Measurements from ENCODE around the gene HIGD2A. TPM values are rescaled to one million over a fixed set of nuclear protein-coding genes. Genes with fewer than 3 reads are reported as not detected.

HIGD2A gene
- total RNA-seq, 4 donors from 2014 or later = 4.6 to 74.5 (median 26.7) TPM

DNA sequence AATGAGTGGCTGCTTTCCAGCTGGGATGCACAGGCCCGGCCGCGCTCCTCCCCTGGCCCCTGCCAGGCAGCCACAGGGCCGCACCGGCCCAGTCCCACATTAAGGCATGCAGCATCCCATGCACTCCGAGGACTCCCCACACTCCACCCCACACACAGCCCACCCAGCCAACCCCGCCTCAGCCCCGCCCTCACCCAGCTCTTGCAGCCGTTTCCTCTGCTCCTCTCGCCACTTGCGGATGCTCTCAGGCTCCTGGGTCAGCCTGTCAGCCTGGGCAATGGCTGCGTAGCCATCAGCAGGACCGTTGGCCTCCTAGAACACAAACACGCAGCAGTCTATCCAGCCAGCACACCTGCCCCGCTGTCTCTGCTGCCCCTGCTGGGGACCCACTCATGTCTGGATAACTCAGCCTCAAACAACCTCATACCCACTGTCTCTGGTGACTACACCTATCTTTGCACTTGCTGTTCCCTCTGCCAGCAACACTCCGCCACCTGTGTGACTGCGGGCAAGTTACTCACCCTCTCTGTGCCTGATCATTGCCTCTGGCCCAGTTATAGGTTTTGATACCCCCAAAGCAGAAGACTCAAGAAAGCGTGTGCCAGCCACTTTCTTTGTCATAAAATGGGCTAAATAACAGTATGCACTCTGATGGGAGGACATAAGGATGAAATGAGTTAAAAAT, 9.3 kb downstream of the HIGD2A start:
- no peak overlapping the region for H3K27ac ChIP-seq
- H3K27me3 ChIP-seq = no peaks in the 10 kb centered on the region
- no peaks in the 10 kb centered on the region for H3K9me3 ChIP-seq
- H3K36me3 ChIP-seq = no peaks in the 10 kb centered on the region
- DNase-seq = no peak
- no peak overlapping the region for H3K4me3 ChIP-seq
- H3K4me1 ChIP-seq = no peaks in the 10 kb centered on the region
- TF ChIP-seq, protein P1, sequence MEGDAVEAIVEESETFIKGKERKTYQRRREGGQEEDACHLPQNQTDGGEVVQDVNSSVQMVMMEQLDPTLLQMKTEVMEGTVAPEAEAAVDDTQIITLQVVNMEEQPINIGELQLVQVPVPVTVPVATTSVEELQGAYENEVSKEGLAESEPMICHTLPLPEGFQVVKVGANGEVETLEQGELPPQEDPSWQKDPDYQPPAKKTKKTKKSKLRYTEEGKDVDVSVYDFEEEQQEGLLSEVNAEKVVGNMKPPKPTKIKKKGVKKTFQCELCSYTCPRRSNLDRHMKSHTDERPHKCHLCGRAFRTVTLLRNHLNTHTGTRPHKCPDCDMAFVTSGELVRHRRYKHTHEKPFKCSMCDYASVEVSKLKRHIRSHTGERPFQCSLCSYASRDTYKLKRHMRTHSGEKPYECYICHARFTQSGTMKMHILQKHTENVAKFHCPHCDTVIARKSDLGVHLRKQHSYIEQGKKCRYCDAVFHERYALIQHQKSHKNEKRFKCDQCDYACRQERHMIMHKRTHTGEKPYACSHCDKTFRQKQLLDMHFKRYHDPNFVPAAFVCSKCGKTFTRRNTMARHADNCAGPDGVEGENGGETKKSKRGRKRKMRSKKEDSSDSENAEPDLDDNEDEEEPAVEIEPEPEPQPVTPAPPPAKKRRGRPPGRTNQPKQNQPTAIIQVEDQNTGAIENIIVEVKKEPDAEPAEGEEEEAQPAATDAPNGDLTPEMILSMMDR (IDR thresholded peaks at IDR 0.05) = no peak
- TF ChIP-seq POLR2A (IDR thresholded peaks at IDR 0.05) = no peak
- intact Hi-C loops (cut with DNase I; ENCODE audit: low total_unique reads) = no loop called here

GRCh38 chr5:176400382-176401156, 12.0 kb downstream of the HIGD2A start:
- no peak for DNase-seq
- TF ChIP-seq POLR2A (IDR thresholded peaks at IDR 0.05) = no peak
- TF ChIP-seq, protein P1 (IDR thresholded peaks at IDR 0.05) = no peak
- Histone ChIP-seq H3K4me1 (no peaks in the 10 kb centered on the region), H3K27me3 (no peaks in the 10 kb centered on the region), H3K9me3 (no peaks in the 10 kb centered on the region), H3K36me3 (no peaks in the 10 kb centered on the region), H3K4me3 (no peak overlapping the region), H3K27ac (no peak overlapping the region)
- intact Hi-C loops (cut with DNase I; ENCODE audit: low total_unique reads) = no loop called here

- Histone ChIP-seq H3K27ac (no peak overlapping the region), H3K27me3 (no peaks in the 10 kb centered on the region), H3K36me3 (no peaks in the 10 kb centered on the region), H3K4me3 (no peak overlapping the region), H3K9me3 (no peaks in the 10 kb centered on the region), H3K4me1 (no peaks in the 10 kb centered on the region)
- DNase-seq = no peak
- intact Hi-C loops (cut with DNase I; ENCODE audit: low total_unique reads) = no loop called here
- TF ChIP-seq POLR2A (IDR thresholded peaks at IDR 0.05) = no peak
- TF ChIP-seq, protein P1 (IDR thresholded peaks at IDR 0.05) = no peak
Measured at GRCh38 chr5:176401281-176402205, 13.0 kb downstream of the HIGD2A start.

- DNase-seq = no peak
- TF ChIP-seq POLR2A (IDR thresholded peaks at IDR 0.05) = no peak
- TF ChIP-seq, protein P1 (IDR thresholded peaks at IDR 0.05) = no peak
- Histone ChIP-seq H3K27me3 (no peaks in the 10 kb centered on the region), H3K4me1 (no peaks in the 10 kb centered on the region), H3K27ac (no peak overlapping the region), H3K9me3 (no peaks in the 10 kb centered on the region), H3K36me3 (no peaks in the 10 kb centered on the region), H3K4me3 (no peak overlapping the region)
- intact Hi-C loops (cut with DNase I; ENCODE audit: low total_unique reads) = no loop called here
Measured at GRCh38 chr5:176405656-176406435, 17.3 kb downstream of the HIGD2A start.
